Activated T-cell treated with anti-CD3 and anti-CD28 coated beads, Interleukin-2, amount 50 U/mL, for 72 hours (primary cell): Measurements from ENCODE around the gene HTR1B. TPM values are rescaled to one million over a fixed set of nuclear protein-coding genes. Genes with fewer than 3 reads are reported as not detected.

Experiments used
- ATAC-seq, 2 donors: fragments of 150-1000 bp; cut with Tn5 transposase; replicated peaks in 1 of 2; 2 replicates each; pipeline ENCODE4 v1.10.0; 2021; ENCODE audit warnings: moderate library complexity in 2 of 2, mild to moderate bottlenecking in 1 of 2
- DNase-seq, 2 donors: peaks; one replicate each; pipeline ENCODE4 v3.0.0; 2021 to 2022; ENCODE audit warnings: mixed read lengths in 1 of 2
- H3K27ac Mint-ChIP-seq: one replicate; pipeline ENCODE4 v1.8.0; 2022; ENCODE audit warnings: mild to moderate bottlenecking, moderate library complexity, mixed read lengths
- H3K27me3 Mint-ChIP-seq: one replicate; pipeline ENCODE4 v1.8.0; 2022; ENCODE audit warnings: low read depth, mixed read lengths
- H3K36me3 Mint-ChIP-seq, 2 donors: one replicate each; pipeline ENCODE4 v1.8.0; 2022; ENCODE audit warnings: mixed read lengths in 2 of 2, mild to moderate bottlenecking in 1 of 2; ENCODE audit not compliant: insufficient read depth in 2 of 2
- H3K4me1 Mint-ChIP-seq: one replicate; pipeline ENCODE4 v1.8.0; 2022; ENCODE audit warnings: low read depth, mixed read lengths
- H3K4me3 Mint-ChIP-seq, 2 donors: one replicate each; pipeline ENCODE4 v1.8.0; 2022; ENCODE audit warnings: mild to moderate bottlenecking in 2 of 2, mixed read lengths in 2 of 2, moderate library complexity in 2 of 2
- H3K9me3 Mint-ChIP-seq, 2 donors: one replicate each; pipeline ENCODE4 v1.8.0; 2022; ENCODE audit warnings: mixed read lengths in 2 of 2
- total RNA-seq, 2 donors: library from RNA; stranded (reverse); gene quantifications; one replicate each; pipeline ENCODE4 v1.2.3, GENCODE V29; 2022

Gene HTR1B
- total RNA-seq, 2 donors from 2014 or later: not detected

DNA sequence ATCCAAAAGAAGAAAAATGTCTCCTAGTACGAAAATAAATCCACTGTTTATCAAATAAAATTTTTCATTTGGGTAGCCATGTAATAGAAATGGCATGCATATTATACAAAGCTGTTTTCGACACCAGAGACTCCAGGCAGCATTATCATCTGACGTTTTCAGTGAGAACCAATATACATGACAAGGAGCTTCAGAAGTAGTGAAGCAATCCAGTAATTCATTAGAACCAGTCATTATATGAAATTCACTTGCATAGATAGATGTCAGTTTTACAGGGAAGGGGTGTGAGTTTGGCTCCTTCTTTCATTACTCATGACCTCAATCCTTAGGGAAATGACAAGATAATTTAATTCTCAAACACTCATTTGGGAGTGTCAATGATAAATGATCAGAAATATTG is 14.7 kb downstream of the HTR1B start:
- Mint-ChIP-seq H3K9me3 (peaks cover 0 to 4% of the 10 kb centered on the region in 2 donors), H3K36me3 (no peaks in the 10 kb centered on the region), H3K27ac (no peak overlapping the region), H3K4me1 (no peaks in the 10 kb centered on the region), H3K4me3 (no peak overlapping the region), H3K27me3 (no peaks in the 10 kb centered on the region)
- ATAC-seq: no peak
- DNase-seq: no peak

DNA sequence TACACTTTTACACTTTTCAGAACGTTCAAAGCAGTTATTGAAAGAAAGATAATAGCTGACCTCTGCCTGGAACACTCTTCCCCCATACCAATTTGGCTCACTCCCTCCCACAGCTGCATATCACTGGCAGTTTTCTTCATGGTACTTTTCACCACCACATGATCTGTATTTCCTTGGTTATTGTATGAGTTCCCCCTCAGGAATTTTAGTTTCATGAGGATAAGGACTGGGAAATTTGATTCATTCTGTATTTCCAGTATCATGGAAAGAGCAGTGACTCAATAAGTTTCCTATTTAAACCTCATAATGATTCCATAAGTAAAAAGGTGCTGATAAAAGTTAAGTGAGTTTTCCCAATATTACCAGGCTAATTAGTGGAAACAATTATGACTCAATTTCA is 16.0 kb downstream of the HTR1B start:
- Mint-ChIP-seq H3K9me3 (peaks cover 0 to 4% of the 10 kb centered on the region in 2 donors), H3K27ac (no peak overlapping the region), H3K36me3 (no peaks in the 10 kb centered on the region), H3K4me1 (no peaks in the 10 kb centered on the region), H3K27me3 (no peaks in the 10 kb centered on the region), H3K4me3 (no peak overlapping the region)
- no peak for ATAC-seq
- no peak for DNase-seq

DNA sequence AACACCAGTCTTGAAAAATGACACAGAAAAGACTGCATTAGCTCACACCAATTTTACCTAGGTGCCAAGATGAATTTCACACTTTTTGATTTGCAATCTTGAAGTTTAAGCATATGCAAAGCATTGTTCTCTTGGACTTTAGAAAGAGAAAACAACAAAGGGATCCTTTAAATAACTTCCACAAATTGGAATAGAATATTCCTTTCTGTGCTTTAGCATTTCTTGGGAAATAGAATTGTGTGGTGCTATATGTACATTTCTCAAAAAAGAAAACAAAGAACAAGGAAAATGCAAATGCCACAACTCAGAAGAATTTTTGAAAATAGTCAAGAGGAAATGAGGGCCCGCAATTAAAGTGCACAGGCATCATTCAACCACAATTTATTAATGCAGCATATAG is 17.0 kb downstream of the HTR1B start:
- no peaks in the 10 kb centered on the region for H3K36me3 Mint-ChIP-seq
- H3K27ac Mint-ChIP-seq: no peak overlapping the region
- no peaks in the 10 kb centered on the region for H3K27me3 Mint-ChIP-seq
- H3K9me3 Mint-ChIP-seq: peaks cover 0 to 4% of the 10 kb centered on the region in 2 donors
- DNase-seq: no peak
- no peak overlapping the region for H3K4me3 Mint-ChIP-seq
- ATAC-seq: no peak
- no peaks in the 10 kb centered on the region for H3K4me1 Mint-ChIP-seq

DNA sequence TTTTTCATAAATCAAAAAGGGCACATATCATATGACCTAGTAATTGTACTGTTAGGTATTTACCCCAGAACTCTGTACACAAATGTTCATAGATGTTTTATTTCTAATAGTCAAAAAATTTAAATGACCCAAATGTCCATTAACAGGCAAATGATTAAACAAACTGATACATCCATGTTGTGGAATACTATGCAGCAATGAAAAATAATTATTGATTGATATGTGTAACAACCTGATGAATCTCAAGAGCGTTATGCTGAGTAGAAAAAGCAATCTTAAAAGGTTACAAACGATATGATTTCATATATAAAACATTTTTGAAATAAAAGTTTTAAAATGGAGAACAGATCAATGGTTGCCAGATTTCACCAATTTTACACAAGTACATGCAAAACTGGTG is 18.1 kb downstream of the HTR1B start:
- no peak for DNase-seq
- Mint-ChIP-seq H3K9me3 (peaks cover 0 to 4% of the 10 kb centered on the region in 2 donors), H3K4me1 (no peaks in the 10 kb centered on the region), H3K4me3 (no peak overlapping the region), H3K36me3 (no peaks in the 10 kb centered on the region), H3K27me3 (no peaks in the 10 kb centered on the region), H3K27ac (no peak overlapping the region)
- no peak for ATAC-seq

DNA sequence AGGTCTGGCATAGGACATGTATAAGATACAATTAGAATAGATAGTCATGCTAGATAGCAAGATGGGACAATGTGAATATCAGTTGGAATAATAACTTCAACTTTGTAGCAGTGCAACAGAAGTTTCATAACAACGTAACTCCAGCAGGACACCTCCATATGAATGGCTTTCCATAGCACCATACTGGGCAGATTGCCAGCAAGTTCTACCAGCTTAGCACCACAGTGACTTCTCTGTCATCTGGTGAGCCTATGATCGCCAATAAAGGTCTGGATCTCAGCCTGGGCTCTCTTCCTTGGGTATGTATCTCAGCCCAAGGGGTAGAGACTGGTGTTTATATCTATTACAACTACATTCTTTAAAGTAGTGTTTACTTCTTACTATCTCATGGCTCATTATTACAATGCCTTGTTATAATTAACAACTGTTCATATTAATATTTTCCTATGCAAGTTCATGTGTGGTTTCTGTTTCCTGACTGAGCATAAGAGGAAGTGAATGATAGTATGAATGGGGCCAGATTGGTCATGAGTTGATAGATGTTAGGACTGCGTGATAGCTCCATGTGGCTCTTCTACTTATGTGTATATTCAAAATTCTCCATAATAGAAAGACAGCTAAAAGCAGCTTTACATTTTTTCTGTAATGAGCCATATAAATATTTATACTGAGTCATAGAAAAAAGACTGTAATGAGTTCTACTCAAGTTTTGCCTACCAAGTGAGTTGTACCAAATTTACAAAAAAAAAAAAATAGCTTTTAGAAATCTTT is 22.9 kb downstream of the HTR1B start:
- H3K4me1 Mint-ChIP-seq: no peaks in the 10 kb centered on the region
- H3K27ac Mint-ChIP-seq: no peak overlapping the region
- H3K36me3 Mint-ChIP-seq: no peaks in the 10 kb centered on the region
- ATAC-seq: no peak
- H3K4me3 Mint-ChIP-seq: no peak overlapping the region
- no peaks in the 10 kb centered on the region for H3K9me3 Mint-ChIP-seq
- no peaks in the 10 kb centered on the region for H3K27me3 Mint-ChIP-seq
- no peak for DNase-seq

DNA sequence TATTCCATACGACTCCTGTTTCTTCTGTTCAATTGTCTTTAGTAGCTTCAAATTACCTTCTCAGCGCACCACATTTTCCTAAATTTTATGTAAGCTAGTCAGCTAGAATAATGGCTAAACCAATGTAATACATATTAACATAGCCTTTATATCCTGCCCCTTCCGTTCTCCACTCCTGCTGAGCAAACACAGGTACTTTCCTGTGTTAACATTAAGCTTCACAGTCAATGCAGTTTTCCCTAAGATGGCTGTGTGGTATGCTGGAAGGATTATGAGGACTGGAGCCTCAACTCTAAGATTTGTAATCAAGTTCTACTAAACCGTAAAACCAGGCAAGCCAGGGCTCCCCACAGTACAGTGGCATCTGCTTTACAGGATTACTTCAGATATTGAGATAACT is 29.4 kb downstream of the HTR1B start:
- H3K27me3 Mint-ChIP-seq: no peaks in the 10 kb centered on the region
- no peaks in the 10 kb centered on the region for H3K9me3 Mint-ChIP-seq
- H3K27ac Mint-ChIP-seq: no peak overlapping the region
- H3K36me3 Mint-ChIP-seq: no peaks in the 10 kb centered on the region
- DNase-seq (no peak), ATAC-seq (no peak)
- no peak overlapping the region for H3K4me3 Mint-ChIP-seq
- no peaks in the 10 kb centered on the region for H3K4me1 Mint-ChIP-seq

DNA sequence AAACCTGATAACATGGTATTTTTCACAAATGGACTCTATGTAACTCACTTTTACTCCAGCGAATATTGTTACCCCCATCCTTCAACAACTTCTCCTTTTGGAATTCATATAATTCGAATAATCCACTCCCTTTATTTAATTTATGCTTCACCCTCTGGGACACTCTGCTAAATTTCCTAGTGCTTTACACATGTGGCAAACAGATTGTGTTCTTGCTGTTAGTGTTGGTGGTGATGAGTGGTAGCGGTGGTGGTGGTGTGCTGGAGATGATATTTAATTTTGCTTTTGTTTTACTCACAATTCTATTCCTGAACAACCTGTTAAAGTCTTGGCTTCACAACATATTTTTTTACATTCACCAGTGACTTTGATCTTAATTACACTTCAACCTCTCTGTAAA is 32.8 kb downstream of the HTR1B start:
- no peak overlapping the region for H3K27ac Mint-ChIP-seq
- DNase-seq: no peak
- H3K27me3 Mint-ChIP-seq: no peaks in the 10 kb centered on the region
- no peaks in the 10 kb centered on the region for H3K36me3 Mint-ChIP-seq
- no peaks in the 10 kb centered on the region for H3K4me1 Mint-ChIP-seq
- peaks cover 0 to 2% of the 10 kb centered on the region in 2 donors for H3K9me3 Mint-ChIP-seq
- no peak for ATAC-seq
- H3K4me3 Mint-ChIP-seq: no peak overlapping the region

DNA sequence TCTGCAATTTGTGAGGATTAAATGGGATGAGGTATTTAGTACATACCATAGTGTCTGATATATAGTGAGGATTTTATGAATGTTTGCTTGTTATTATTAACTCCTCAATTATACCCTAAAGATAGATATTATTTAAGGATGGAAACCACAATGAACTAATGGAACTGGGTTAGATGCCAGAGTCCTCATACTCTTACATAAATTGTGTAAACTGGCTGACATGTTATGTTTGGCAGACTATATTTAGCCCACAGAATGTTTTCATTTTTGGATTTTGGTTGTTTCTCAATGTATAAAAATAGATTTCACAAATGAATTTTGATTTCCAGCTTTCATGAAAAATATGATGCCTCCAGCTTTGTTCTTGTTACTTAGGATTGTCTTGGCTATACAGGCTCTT is 37.6 kb downstream of the HTR1B start:
- Mint-ChIP-seq H3K4me3 (no peak overlapping the region), H3K27me3 (no peaks in the 10 kb centered on the region), H3K9me3 (peaks cover 0 to 2% of the 10 kb centered on the region in 2 donors), H3K4me1 (no peaks in the 10 kb centered on the region), H3K36me3 (no peaks in the 10 kb centered on the region), H3K27ac (no peak overlapping the region)
- ATAC-seq (no peak), DNase-seq (no peak)

DNA sequence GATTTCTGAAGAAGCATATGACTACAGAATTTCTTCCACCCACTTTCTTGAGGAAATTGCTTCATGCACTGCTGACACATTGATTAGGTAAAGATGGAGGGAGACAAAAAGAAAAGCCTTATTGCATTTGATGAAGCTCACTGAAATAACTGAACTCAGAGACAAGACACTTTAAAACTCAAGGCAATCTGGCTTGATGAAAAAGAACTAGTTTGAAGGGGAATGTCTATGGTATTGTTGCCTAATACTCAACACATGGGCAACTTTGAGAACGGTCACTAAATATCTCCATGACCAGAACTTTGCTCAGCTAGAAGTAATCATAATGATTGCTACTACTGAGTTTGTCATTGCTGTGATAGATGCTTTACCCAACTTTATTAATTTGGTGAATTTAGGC is 38.1 kb downstream of the HTR1B start:
- Mint-ChIP-seq H3K27me3 (no peaks in the 10 kb centered on the region), H3K36me3 (no peaks in the 10 kb centered on the region), H3K4me3 (no peak overlapping the region), H3K27ac (no peak overlapping the region), H3K4me1 (no peaks in the 10 kb centered on the region), H3K9me3 (peaks cover 0 to 2% of the 10 kb centered on the region in 2 donors)
- ATAC-seq (no peak), DNase-seq (no peak)

DNA sequence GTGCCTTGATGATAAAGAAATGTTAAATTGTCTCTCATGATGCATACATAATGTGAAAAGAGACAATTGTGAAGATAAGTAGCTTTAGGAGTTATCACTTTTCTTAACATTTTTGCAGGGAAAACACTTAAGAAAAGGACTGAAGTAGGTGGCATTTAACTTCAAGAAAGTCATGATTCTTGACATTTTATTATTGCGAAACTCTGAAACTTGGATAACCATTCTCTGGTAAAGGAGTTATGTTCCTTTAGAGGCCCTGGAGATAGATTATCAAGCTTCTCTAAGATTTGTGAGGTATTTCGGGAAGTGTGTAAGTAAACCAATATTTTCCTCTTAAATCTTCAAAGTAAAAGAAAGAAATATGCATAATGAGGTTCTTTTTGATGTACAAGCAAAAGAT is 38.5 kb downstream of the HTR1B start:
- no peak overlapping the region for H3K4me3 Mint-ChIP-seq
- no peak overlapping the region for H3K27ac Mint-ChIP-seq
- H3K27me3 Mint-ChIP-seq: no peaks in the 10 kb centered on the region
- H3K4me1 Mint-ChIP-seq: no peaks in the 10 kb centered on the region
- DNase-seq (no peak), ATAC-seq (no peak)
- H3K36me3 Mint-ChIP-seq: no peaks in the 10 kb centered on the region
- H3K9me3 Mint-ChIP-seq: peaks cover 0 to 2% of the 10 kb centered on the region in 2 donors

DNA sequence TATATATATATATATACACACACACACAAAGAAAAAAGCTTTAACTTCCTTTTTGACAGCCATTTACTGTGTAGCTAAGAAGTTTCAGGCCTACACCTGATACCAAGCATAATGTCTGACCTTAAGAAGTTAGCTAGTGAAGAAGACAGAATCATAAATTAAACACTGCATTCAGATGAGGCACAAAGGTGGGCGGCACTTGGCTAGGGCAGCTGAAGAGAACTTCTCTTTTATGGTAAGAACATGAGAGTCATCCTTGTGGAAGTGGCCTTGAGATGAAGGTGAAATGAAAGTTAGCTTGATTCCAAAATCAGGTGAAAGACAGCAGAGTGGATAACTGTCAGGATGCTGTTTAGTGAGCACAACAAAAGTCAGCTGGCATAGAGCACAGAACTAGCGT is 46.5 kb downstream of the HTR1B start:
- DNase-seq (no peak), ATAC-seq (no peak)
- no peak overlapping the region for H3K27ac Mint-ChIP-seq
- H3K4me1 Mint-ChIP-seq: no peaks in the 10 kb centered on the region
- H3K9me3 Mint-ChIP-seq: peaks cover 0 to 4% of the 10 kb centered on the region in 2 donors
- H3K27me3 Mint-ChIP-seq: no peaks in the 10 kb centered on the region
- no peaks in the 10 kb centered on the region for H3K36me3 Mint-ChIP-seq
- H3K4me3 Mint-ChIP-seq: no peak overlapping the region

DNA sequence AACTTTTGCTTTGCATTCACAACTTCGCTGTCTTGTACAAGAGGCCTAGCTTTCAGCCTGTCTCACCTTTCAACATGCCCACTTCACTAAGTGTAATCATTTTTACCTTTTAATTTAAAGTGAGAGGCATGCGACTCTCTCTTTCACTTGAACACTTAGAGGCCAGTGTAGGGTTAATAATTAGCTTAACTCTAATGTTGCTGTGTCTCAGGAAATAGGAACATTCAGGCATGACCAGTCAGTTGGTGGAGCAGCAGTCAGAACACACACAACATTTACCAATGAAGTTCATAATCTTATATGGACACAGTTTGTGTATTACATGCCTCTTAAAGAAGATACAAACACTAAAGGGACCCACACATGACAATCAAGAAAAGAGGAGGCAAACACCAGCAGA is 47.6 kb downstream of the HTR1B start:
- no peaks in the 10 kb centered on the region for H3K4me1 Mint-ChIP-seq

More for the DNA sequence above, 47.6 kb downstream of the HTR1B start:
- no peaks in the 10 kb centered on the region for H3K36me3 Mint-ChIP-seq
- ATAC-seq (no peak), DNase-seq (no peak)
- H3K27me3 Mint-ChIP-seq: no peaks in the 10 kb centered on the region
- no peak overlapping the region for H3K27ac Mint-ChIP-seq
- H3K4me3 Mint-ChIP-seq: no peak overlapping the region
- H3K9me3 Mint-ChIP-seq: peaks cover 0 to 4% of the 10 kb centered on the region in 2 donors
